GM19023 (cell line): ENCODE data around the gene TNFSF4.
"Not testable (repeated sequence)": the region's sequence is repeated elsewhere in the genome, so short reads cannot be mapped to it uniquely, and the experiment has no call there.

Experiments
- ATAC-seq: cut with Tn5 transposase; IDR thresholded peaks from one replicate; pipeline ENCODE4 v1.9.1; 2021; ENCODE audit warnings: mild to moderate bottlenecking, moderate library complexity; ENCODE audit not compliant: unreplicated experiment

Gene TNFSF4

GRCh38 chr1:173206816-173207568 is at the start of gene TNFSF4:
Gene TNFSF4 (minus strand): TSS chr1:173207331. CDS start chr1:173207176, 155 bp downstream.
- ATAC-seq: no peak

- ATAC-seq: no peak
These were observed 48.2 kb upstream of the TNFSF4 start for GRCh38 chr1:173255214-173255813.

GRCh38 chr1:173253046-173253445 is 45.9 kb upstream of the TNFSF4 start:
- ATAC-seq: no peak

GRCh38 chr1:173249349-173249748 is 42.2 kb upstream of the TNFSF4 start:
- ATAC-seq: no peak

GRCh38 chr1:173248247-173248940 is 41.3 kb upstream of the TNFSF4 start:
- ATAC-seq: no peak

GRCh38 chr1:173245892-173246291 is 38.8 kb upstream of the TNFSF4 start:
- ATAC-seq: no peak

GRCh38 chr1:173243300-173243699 is 36.2 kb upstream of the TNFSF4 start:
- ATAC-seq: no peak

- ATAC-seq: no peak
These were observed 34.6 kb upstream of the TNFSF4 start for GRCh38 chr1:173241528-173242347.

GRCh38 chr1:173240609-173241008 is 33.5 kb upstream of the TNFSF4 start:
- ATAC-seq: no peak

GRCh38 chr1:173239058-173239457 is 31.9 kb upstream of the TNFSF4 start:
- no peak for ATAC-seq

GRCh38 chr1:173234899-173235298 is 27.8 kb upstream of the TNFSF4 start:
- no peak for ATAC-seq

GRCh38 chr1:173234434-173234833 is 27.3 kb upstream of the TNFSF4 start:
- ATAC-seq: not testable (repeated sequence)

- ATAC-seq: not testable (repeated sequence)
These were observed 21.9 kb upstream of the TNFSF4 start for GRCh38 chr1:173229031-173229430.

- no peak for ATAC-seq
These were observed 17.8 kb upstream of the TNFSF4 start for GRCh38 chr1:173224949-173225348.

- no peak for ATAC-seq
These were observed 17.3 kb upstream of the TNFSF4 start for GRCh38 chr1:173224280-173224892.

GRCh38 chr1:173223031-173223380 is 15.9 kb upstream of the TNFSF4 start:
- no peak for ATAC-seq

GRCh38 chr1:173222149-173223030 is 15.3 kb upstream of the TNFSF4 start:
- ATAC-seq: peak; percentile 46

- no peak for ATAC-seq
These were observed 13.0 kb upstream of the TNFSF4 start for GRCh38 chr1:173220157-173220556.

GRCh38 chr1:173213665-173214064 is 6.5 kb upstream of the TNFSF4 start:
- no peak for ATAC-seq
